Upper lobe of right lung (tissue), 1 donor: ENCODE results near the gene ALG10. TPM values are rescaled to one million over a fixed set of nuclear protein-coding genes. Genes with fewer than 3 reads are reported as not detected.
"Not testable (repeated sequence)": the region's sequence is repeated elsewhere in the genome, so short reads cannot be mapped to it uniquely, and the experiment has no call there.

ENCODE experiments used
- ATAC-seq: fragments of 200-7000 bp; cut with Tn5 transposase; one replicate; pipeline ENCODE4 v1.9.1; 2020; ENCODE audit warnings: mild to moderate bottlenecking, moderate library complexity
- DNase-seq: peaks from one replicate; pipeline ENCODE4 v3.0.0-alpha.2; 2020
- H3K27ac ChIP-seq: fragments of 200-600 bp; one replicate; pipeline ENCODE4 v1.8.0; 2022
- H3K27me3 ChIP-seq: fragments of 200-600 bp; one replicate; pipeline ENCODE4 v1.8.0; 2022; ENCODE audit warnings: mild to moderate bottlenecking
- H3K36me3 ChIP-seq: fragments of 200-600 bp; one replicate; pipeline ENCODE4 v1.8.0; 2022
- H3K4me1 ChIP-seq: fragments of 200-600 bp; one replicate; pipeline ENCODE4 v1.8.0; 2022
- H3K4me3 ChIP-seq: fragments of 200-600 bp; one replicate; pipeline ENCODE4 v1.8.0; 2022; ENCODE audit warnings: mild to moderate bottlenecking
- H3K9me3 ChIP-seq: fragments of 200-600 bp; one replicate; pipeline ENCODE4 v1.8.0; 2022
- CTCF ChIP-seq: fragments of 200-600 bp; IDR thresholded peaks from one replicate; pipeline ENCODE4 v1.8.0; 2022; ENCODE audit warnings: antibody characterized with exemption
- intact Hi-C: fragments of 100-400 bp; cut with DNase I; formaldehyde crosslinking; loops from one replicate; pipeline ENCODE4 v1.11.0; 2022
- total RNA-seq: library from RNA; stranded (reverse); fragmentation: NEBNext Ultra II Directional; extraction: Animal tissue kit (Norgen Biotek cat#: 25700); gene quantifications from one replicate; pipeline ENCODE4 v1.2.1, GENCODE V29; 2021
- donor health status: DM: no; HTN: yes; CAD: no; lungs with severe emphysema.

Gene ALG10
- total RNA-seq, 1 donor from 2014 or later: 10.1 TPM

GRCh38 chr12:34033628-34034296 lies 11.5 kb downstream of the ALG10 start:
- no peak for ATAC-seq
- no peaks in the 10 kb centered on the region for H3K36me3 ChIP-seq
- peak; percentile 68 for TF ChIP-seq CTCF
- no peak overlapping the region for H3K27ac ChIP-seq
- H3K9me3 ChIP-seq: no peaks in the 10 kb centered on the region
- no peak for DNase-seq
- no peaks in the 10 kb centered on the region for H3K27me3 ChIP-seq
- no peaks in the 10 kb centered on the region for H3K4me1 ChIP-seq
- H3K4me3 ChIP-seq: no peak overlapping the region
- intact Hi-C loops: no loop called here

DNA sequence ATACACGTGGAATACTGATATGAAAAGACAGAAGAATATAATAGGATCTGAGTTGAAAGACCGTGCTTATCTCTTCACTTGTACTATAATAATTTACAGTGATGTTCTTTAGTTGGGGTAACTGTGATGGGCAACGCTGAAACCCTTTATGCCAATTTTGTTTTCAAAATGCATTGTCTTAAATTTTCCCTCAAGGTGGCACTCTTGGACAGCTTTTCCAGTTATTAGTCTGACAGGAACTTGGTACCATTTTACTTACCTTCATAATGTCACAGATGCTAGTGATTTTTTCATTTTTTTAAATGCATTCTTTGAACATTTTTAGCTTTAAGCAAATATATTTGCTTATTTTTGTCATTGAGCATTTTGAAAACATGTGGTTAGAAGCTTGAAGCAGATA lies 16.1 kb downstream of the ALG10 start:
- intact Hi-C loops, H3K36me3 ChIP-seq, ATAC-seq, H3K9me3 ChIP-seq, H3K27me3 ChIP-seq, H3K27ac ChIP-seq, H3K4me3 ChIP-seq, H3K4me1 ChIP-seq, DNase-seq: not testable (repeated sequence)

DNA sequence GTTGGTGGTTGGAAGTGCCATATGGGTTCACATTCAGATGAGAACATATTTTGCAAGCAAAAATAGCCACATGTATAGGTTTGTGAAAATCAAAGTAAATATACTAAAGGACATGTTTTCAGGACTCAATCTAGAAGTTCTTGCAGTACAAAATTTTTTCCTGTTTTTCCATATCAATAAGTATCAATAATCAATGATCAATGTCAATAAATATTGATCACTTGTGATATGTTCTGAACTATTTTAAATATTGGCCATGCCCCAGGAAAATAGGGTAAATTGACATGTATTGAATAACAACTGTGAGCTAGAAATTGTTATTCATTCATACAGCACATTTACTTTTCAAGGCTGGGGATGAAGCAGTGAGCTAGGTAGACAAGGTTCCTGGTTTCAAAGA lies 24.3 kb downstream of the ALG10 start:
- no peak for ATAC-seq
- Histone ChIP-seq H3K4me3 (no peak overlapping the region), H3K4me1 (no peaks in the 10 kb centered on the region), H3K27ac (no peak overlapping the region), H3K36me3 (no peaks in the 10 kb centered on the region), H3K27me3 (no peaks in the 10 kb centered on the region), H3K9me3 (no peaks in the 10 kb centered on the region)
- intact Hi-C loops: no loop called here
- no peak for TF ChIP-seq CTCF
- DNase-seq: no peak

- H3K4me3 ChIP-seq, H3K9me3 ChIP-seq, intact Hi-C loops, H3K27ac ChIP-seq, H3K36me3 ChIP-seq, DNase-seq, ATAC-seq, H3K27me3 ChIP-seq, H3K4me1 ChIP-seq: not testable (repeated sequence)
These were observed 25.6 kb downstream of the ALG10 start for GRCh38 chr12:34047855-34048254.

DNA sequence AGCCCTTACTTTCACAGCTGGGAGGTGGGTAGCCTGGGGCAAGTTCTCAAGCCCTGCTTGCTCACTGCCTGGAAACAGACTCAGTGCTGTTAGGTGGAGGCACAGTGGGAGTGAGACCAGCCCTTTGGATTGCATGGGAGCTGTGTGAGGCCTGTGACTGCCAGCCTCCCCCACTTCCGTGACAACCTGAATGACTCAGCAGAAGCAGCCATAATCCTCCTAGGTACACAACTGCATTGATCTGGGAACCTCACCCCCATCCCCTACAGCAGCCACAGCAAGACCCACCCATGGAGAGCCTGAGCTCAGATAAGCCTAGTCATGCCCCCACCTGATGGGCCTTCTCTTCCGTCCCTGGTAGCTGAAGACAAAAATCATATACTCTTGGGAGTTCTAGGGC lies 26.4 kb downstream of the ALG10 start:
- Histone ChIP-seq H3K4me3 (no peak overlapping the region), H3K27me3 (no peaks in the 10 kb centered on the region), H3K36me3 (no peaks in the 10 kb centered on the region), H3K27ac (no peak overlapping the region), H3K9me3 (no peaks in the 10 kb centered on the region), H3K4me1 (no peaks in the 10 kb centered on the region)
- TF ChIP-seq CTCF: no peak
- DNase-seq (no peak), ATAC-seq (no peak)
- intact Hi-C loops: no loop called here

GRCh38 chr12:34051486-34051885 lies 29.2 kb downstream of the ALG10 start:
- DNase-seq (no peak), ATAC-seq (no peak)
- no peaks in the 10 kb centered on the region for H3K9me3 ChIP-seq
- no peaks in the 10 kb centered on the region for H3K36me3 ChIP-seq
- no peak for TF ChIP-seq CTCF
- intact Hi-C loops: no loop called here
- no peak overlapping the region for H3K27ac ChIP-seq
- no peaks in the 10 kb centered on the region for H3K4me1 ChIP-seq
- no peak overlapping the region for H3K4me3 ChIP-seq
- H3K27me3 ChIP-seq: no peaks in the 10 kb centered on the region

DNA sequence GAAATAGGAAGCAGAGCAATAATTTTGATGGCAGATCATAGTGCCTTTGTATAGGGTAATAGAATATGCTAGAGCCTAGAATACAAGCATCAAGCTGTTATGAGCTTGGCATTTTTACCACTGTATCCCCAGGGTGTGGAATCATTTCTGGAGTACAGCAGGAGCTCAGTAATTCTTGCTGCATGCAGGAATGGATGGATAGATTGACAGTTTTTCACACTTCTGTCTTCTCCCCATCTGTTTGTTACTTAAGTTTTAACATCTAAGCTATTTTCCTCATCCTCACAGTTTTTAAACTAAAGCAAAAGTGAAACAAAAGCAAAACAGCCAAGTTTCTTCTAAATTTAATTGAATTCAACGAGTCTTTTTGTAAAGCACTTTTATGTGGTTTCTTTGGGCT lies 32.6 kb downstream of the ALG10 start:
- H3K4me1 ChIP-seq: no peaks in the 10 kb centered on the region
- intact Hi-C loops: no loop called here
- H3K27ac ChIP-seq: no peak overlapping the region

More for the DNA sequence above, 32.6 kb downstream of the ALG10 start:
- TF ChIP-seq CTCF: no peak
- H3K4me3 ChIP-seq: no peak overlapping the region
- ATAC-seq (no peak), DNase-seq (no peak)
- H3K9me3 ChIP-seq: no peaks in the 10 kb centered on the region
- H3K36me3 ChIP-seq: no peaks in the 10 kb centered on the region
- no peaks in the 10 kb centered on the region for H3K27me3 ChIP-seq
